Nephron progenitor cell (in vitro differentiated cells): ENCODE results near the gene FAM210B.
A peak's percentile ranks its signal among the peaks of the same experiment; 100 is the strongest.

Experiments
- DNase-seq: peaks from one replicate; pipeline ENCODE4 v3.0.0; 2021
- H3K27ac Mint-ChIP-seq: 2 replicates; pipeline ENCODE4 v1.8.0; 2021; ENCODE audit warnings: mild to moderate bottlenecking, moderate library complexity, mixed read lengths
- H3K27me3 Mint-ChIP-seq: 2 replicates; pipeline ENCODE4 v1.8.0; 2021; ENCODE audit warnings: mild to moderate bottlenecking, low read depth, mixed read lengths; ENCODE audit not compliant: poor library complexity
- H3K36me3 Mint-ChIP-seq: 2 replicates; pipeline ENCODE4 v1.8.0; 2021; ENCODE audit warnings: low read depth, mixed read lengths
- H3K4me1 Mint-ChIP-seq: 2 replicates; pipeline ENCODE4 v1.8.0; 2021; ENCODE audit warnings: mixed read lengths
- H3K4me3 Mint-ChIP-seq: 2 replicates; pipeline ENCODE4 v1.8.0; 2021; ENCODE audit warnings: mild to moderate bottlenecking, moderate library complexity, mixed read lengths
- H3K9me3 Mint-ChIP-seq: 2 replicates; pipeline ENCODE4 v1.8.0; 2021; ENCODE audit warnings: mild to moderate bottlenecking, moderate library complexity, mixed read lengths
- TF ChIP-seq, protein P1 (sequence below): fragments of 200-600 bp; sonication (generic); IDR thresholded peaks from 2 replicates; pipeline ENCODE4 v1.5.0; 2021; ENCODE audit warnings: antibody characterized with exemption

FAM210B gene

DNA sequence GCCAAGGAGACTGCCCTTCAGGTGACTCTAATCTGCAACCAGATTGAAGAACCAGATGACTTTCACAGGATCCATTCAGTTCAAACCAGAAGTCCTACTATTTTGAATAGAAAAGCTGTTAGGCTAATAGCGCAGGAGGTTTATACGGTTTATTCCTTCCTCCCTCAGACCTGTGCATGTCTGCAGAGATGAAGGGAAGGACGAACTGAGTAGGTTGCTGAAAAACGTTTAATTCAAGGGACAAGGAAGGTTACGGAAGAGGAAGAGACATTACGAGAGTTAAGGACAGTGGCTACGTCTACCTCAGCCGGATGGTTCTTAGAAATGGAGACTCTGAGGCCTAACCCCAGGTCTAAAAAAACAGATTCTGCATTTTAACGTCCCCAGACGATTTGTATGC, 32.3 kb downstream of the FAM210B start:
- DNase-seq, result no peak
- TF ChIP-seq, protein P1, sequence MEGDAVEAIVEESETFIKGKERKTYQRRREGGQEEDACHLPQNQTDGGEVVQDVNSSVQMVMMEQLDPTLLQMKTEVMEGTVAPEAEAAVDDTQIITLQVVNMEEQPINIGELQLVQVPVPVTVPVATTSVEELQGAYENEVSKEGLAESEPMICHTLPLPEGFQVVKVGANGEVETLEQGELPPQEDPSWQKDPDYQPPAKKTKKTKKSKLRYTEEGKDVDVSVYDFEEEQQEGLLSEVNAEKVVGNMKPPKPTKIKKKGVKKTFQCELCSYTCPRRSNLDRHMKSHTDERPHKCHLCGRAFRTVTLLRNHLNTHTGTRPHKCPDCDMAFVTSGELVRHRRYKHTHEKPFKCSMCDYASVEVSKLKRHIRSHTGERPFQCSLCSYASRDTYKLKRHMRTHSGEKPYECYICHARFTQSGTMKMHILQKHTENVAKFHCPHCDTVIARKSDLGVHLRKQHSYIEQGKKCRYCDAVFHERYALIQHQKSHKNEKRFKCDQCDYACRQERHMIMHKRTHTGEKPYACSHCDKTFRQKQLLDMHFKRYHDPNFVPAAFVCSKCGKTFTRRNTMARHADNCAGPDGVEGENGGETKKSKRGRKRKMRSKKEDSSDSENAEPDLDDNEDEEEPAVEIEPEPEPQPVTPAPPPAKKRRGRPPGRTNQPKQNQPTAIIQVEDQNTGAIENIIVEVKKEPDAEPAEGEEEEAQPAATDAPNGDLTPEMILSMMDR, result no peak
- Mint-ChIP-seq H3K9me3 (no peaks in the 10 kb centered on the region), H3K4me1 (peaks cover 32% of the 10 kb centered on the region), H3K27me3 (no peaks in the 10 kb centered on the region), H3K36me3 (peaks cover 46% of the 10 kb centered on the region), H3K4me3 (no peak overlapping the region), H3K27ac (peak overlapping the region; percentile 28)

DNA sequence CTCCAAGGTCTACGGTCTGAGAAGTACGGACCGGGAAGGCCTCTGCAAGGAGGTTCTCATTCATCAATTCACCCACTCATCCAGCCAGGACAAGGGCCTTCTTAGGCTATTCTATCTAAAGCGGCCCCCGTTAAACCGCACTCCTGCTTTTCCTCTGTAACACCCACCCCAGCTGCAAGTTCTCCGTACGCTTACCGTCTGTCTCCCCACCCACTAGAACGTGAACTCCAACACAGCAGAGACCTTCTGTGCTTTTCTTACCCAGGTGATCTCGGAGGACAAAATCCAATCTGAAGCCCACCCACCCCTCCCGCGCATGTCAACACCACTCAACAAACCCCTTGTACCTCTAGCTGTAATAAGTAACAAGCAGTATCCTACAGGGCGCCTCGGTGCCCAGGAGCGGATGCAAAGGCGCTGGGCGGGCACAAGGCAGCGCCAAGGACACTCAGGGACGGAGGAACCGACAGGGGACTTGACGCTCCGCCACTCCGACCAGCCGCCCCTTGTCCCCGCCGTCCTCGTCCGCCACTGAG, 32.9 kb downstream of the FAM210B start:
- H3K4me1 Mint-ChIP-seq, result peaks cover 32% of the 10 kb centered on the region
- peaks cover 44% of the 10 kb centered on the region for H3K36me3 Mint-ChIP-seq
- H3K4me3 Mint-ChIP-seq, result no peak overlapping the region
- no peaks in the 10 kb centered on the region for H3K27me3 Mint-ChIP-seq
- TF ChIP-seq, protein P1, result no peak
- DNase-seq, result peak; percentile 3
- peak overlapping the region; percentile 83 for H3K27ac Mint-ChIP-seq
- H3K9me3 Mint-ChIP-seq, result no peaks in the 10 kb centered on the region

DNA sequence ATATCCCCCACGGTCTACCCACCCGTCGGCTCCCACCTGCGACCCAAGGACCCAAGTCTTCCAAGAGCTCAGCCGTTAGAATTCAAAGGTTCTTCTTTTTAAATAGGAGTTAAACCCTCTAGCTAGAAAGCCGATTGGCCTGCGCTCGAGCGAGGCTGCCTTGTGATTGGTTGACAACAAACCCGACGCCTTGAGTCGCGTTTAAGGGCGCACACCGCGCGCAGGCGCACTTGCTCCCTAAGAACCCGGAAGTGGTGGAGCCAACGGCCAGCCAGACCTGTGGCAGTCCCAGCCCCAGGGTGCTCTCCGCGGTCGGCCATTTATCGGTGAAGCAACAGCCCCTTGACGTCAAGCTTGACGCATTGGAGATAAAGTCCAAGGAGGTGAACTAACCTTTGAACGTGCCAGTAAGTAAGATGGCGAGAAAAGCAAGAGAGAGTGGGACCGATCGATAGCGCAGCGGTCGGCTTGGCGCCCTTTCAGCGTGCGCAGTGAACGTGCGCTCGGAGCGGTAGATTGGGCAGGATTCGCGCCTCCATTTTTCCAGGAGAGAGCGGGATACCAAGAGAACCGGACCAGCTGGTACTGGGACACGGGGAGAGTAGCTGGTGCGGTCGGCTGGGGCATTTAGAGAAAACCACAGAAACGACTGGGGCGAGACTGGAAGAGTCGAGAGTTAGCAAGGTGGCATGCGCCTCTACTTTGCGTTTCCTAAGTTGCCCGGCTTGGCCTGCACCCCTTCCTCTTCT, 33.5 kb downstream of the FAM210B start, which contains the start of the genes AURKA and CSTF1:
TSS of gene AURKA (minus strand) at position 84 of the 749 bp plus-strand sequence. CDS start 4,018 bp downstream, outside the sequence.
TSS of gene CSTF1 (plus strand) at position 514 of the 749 bp plus-strand sequence. CDS start 2,908 bp downstream, outside the sequence.
- Mint-ChIP-seq H3K9me3 (no peaks in the 10 kb centered on the region), H3K36me3 (peaks cover 48% of the 10 kb centered on the region), H3K27me3 (no peaks in the 10 kb centered on the region), H3K4me1 (peaks cover 32% of the 10 kb centered on the region), H3K4me3 (no peak within 1 kb of the TSS), H3K27ac (peak within 1 kb of the TSS; percentile 83)
- TF ChIP-seq, protein P1, result no peak
- DNase-seq, result peak; percentile 96

DNA sequence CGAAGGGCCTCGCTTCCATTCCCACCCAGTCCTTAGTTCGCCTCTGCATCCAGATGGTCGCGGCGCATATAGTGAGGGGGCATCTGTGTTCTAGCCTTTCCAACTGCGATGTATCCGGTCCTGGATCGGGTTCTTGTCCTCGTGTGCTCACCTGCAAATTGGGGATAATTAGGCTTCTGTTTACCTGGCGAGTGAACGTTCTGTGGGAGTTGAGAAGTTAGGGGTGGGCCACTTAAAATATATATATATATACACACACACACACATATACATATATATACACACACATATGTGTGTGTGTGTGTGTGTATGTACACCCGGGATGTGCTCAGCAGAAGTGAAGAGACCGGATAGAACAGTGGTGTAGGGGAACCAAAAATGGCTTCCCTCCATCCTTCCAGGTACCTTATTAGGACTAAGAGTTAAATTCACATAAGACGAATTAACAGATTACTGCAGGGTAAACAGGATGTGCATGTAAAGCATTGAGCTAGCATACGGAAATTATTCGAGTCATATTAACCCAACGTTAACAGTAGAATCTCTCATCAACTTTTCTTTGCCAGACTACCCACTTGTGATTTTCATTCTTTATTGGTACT, 34.2 kb downstream of the FAM210B start:
- TF ChIP-seq, protein P1, result no peak
- H3K9me3 Mint-ChIP-seq, result no peaks in the 10 kb centered on the region
- peaks cover 48% of the 10 kb centered on the region for H3K36me3 Mint-ChIP-seq
- DNase-seq, result no peak
- peak overlapping the region; percentile 33 for H3K27ac Mint-ChIP-seq
- H3K27me3 Mint-ChIP-seq, result no peaks in the 10 kb centered on the region
- peaks cover 32% of the 10 kb centered on the region for H3K4me1 Mint-ChIP-seq
- no peak overlapping the region for H3K4me3 Mint-ChIP-seq

DNA sequence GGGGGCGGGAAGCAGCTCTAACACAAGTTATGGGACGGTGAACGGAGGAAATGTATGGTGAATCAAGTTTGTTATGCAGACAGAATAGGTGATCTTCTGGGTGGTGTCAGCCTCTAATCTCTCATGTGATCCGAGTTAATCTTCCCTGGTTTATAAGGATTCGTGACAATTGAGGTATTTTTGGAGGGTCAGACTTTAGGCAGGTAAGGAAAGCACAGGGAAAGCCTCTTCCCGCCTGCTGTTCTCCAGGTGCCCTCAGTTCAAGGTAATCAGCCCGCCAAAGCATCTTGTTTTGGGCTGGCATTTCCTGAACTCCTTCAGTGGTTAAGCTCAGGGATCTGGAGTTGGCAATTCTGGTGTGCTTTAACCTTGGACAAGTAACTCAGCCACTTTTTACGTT, 34.9 kb downstream of the FAM210B start:
- no peak overlapping the region for H3K4me3 Mint-ChIP-seq
- TF ChIP-seq, protein P1, result no peak
- peaks cover 45% of the 10 kb centered on the region for H3K36me3 Mint-ChIP-seq
- no peaks in the 10 kb centered on the region for H3K9me3 Mint-ChIP-seq
- peaks cover 32% of the 10 kb centered on the region for H3K4me1 Mint-ChIP-seq
- no peak overlapping the region for H3K27ac Mint-ChIP-seq
- DNase-seq, result no peak
- no peaks in the 10 kb centered on the region for H3K27me3 Mint-ChIP-seq
